SK-N-SH treated with all-trans-retinoic acid at 6 μM for 48 hours (cell line): ENCODE results near the gene RGS7BP.

Experiments used
- ATAC-seq: fragments of 200-7000 bp; cut with Tn5 transposase; 3 replicates; pipeline ENCODE4 v1.9.1; 2020; ENCODE audit warnings: mild to moderate bottlenecking, moderate library complexity
- BACH2 ChIP-seq: fragments of 250-450 bp; sonication (Bioruptor Pico); IDR thresholded peaks from 2 replicates; pipeline ENCODE4 v1.9.0; 2021; ENCODE audit warnings: mild to moderate bottlenecking, borderline replicate concordance
- CSDC2 ChIP-seq: fragments of 250-450 bp; sonication (Bioruptor Pico); IDR thresholded peaks from 2 replicates; pipeline ENCODE4 v1.5.0; 2020; ENCODE audit warnings: mild to moderate bottlenecking, moderate library complexity
- ESRRG ChIP-seq: fragments of 250-450 bp; sonication (Bioruptor Pico); IDR thresholded peaks from 2 replicates; pipeline ENCODE4 v1.6.1; 2021; ENCODE audit warnings: mild to moderate bottlenecking
- GLIS3 ChIP-seq: fragments of 250-450 bp; sonication (Bioruptor Pico); IDR thresholded peaks from 2 replicates; pipeline ENCODE4 v1.5.0; 2020; ENCODE audit warnings: mild to moderate bottlenecking, moderate library complexity
- ISL1 ChIP-seq: fragments of 250-450 bp; sonication (Bioruptor Pico); IDR thresholded peaks from 2 replicates; pipeline ENCODE4 v2.1.2; 2022; ENCODE audit warnings: mild to moderate bottlenecking, moderate library complexity
- OSR1 ChIP-seq: fragments of 250-450 bp; sonication (Bioruptor Pico); IDR thresholded peaks from 2 replicates; pipeline ENCODE4 v1.8.0; 2022; ENCODE audit warnings: moderate library complexity, mild to moderate bottlenecking, inconsistent platforms
- PPARA ChIP-seq: fragments of 250-450 bp; sonication (Bioruptor Pico); IDR thresholded peaks from 2 replicates; pipeline ENCODE4 v1.5.0; 2020; ENCODE audit warnings: mild to moderate bottlenecking, borderline replicate concordance
- RARB ChIP-seq: fragments of 250-450 bp; sonication (Bioruptor Pico); IDR thresholded peaks from 2 replicates; pipeline ENCODE4 v1.8.0; 2021; ENCODE audit warnings: mild to moderate bottlenecking, moderate library complexity
- SNAI2 ChIP-seq: fragments of 250-450 bp; sonication (Bioruptor Pico); IDR thresholded peaks from 2 replicates; pipeline ENCODE4 v1.5.0; 2020; ENCODE audit warnings: mild to moderate bottlenecking, moderate library complexity
- TCF4 ChIP-seq: fragments of 250-450 bp; sonication (Bioruptor Pico); IDR thresholded peaks from 2 replicates; pipeline ENCODE4 v1.8.0; 2021; ENCODE audit warnings: mild to moderate bottlenecking, moderate library complexity, borderline replicate concordance
- TOX ChIP-seq: fragments of 250-450 bp; sonication (Bioruptor Pico); IDR thresholded peaks from 2 replicates; pipeline ENCODE4 v1.8.0; 2021; ENCODE audit warnings: mild to moderate bottlenecking, moderate library complexity, borderline replicate concordance
- ZC3H10 ChIP-seq: fragments of 250-450 bp; sonication (Bioruptor Pico); IDR thresholded peaks from 2 replicates; pipeline ENCODE4 v1.5.1; 2021; ENCODE audit warnings: mild to moderate bottlenecking, moderate library complexity
- ZFP3 ChIP-seq: fragments of 250-450 bp; sonication (Bioruptor Pico); IDR thresholded peaks from 2 replicates; pipeline ENCODE4 v1.5.0; 2020; ENCODE audit warnings: mild to moderate bottlenecking, moderate library complexity
- ZFP30 ChIP-seq: fragments of 450-650 bp; formaldehyde crosslinking; IDR thresholded peaks from 2 replicates; pipeline ENCODE4 v1.5.0; 2022; ENCODE audit warnings: mild to moderate bottlenecking, moderate library complexity
- ZNF70 ChIP-seq: fragments of 450-650 bp; formaldehyde crosslinking; IDR thresholded peaks from 2 replicates; pipeline ENCODE4 v1.5.0; 2020; ENCODE audit warnings: mild to moderate bottlenecking, moderate library complexity
- ZNF8 ChIP-seq: fragments of 450-650 bp; formaldehyde crosslinking; IDR thresholded peaks from 2 replicates; pipeline ENCODE4 v1.5.0; 2020; ENCODE audit warnings: mild to moderate bottlenecking, moderate library complexity
- TF ChIP-seq, protein P1 (sequence below): fragments of 250-450 bp; sonication (Bioruptor Pico); IDR thresholded peaks from 2 replicates; pipeline ENCODE4 v1.8.0; 2021; ENCODE audit warnings: low read depth, mild to moderate bottlenecking, moderate library complexity, borderline replicate concordance
- TF ChIP-seq, protein P2 (sequence below): fragments of 250-450 bp; sonication (Bioruptor Pico); IDR thresholded peaks from 2 replicates; pipeline ENCODE4 v1.5.1; 2021; ENCODE audit warnings: mild to moderate bottlenecking, moderate library complexity
- TF ChIP-seq, protein P3 (sequence below): fragments of 250-450 bp; sonication (Bioruptor Pico); IDR thresholded peaks from 2 replicates; pipeline ENCODE4 v1.5.1; 2020; ENCODE audit warnings: low read depth, mild to moderate bottlenecking, moderate library complexity
- TF ChIP-seq, protein P4 (sequence below): fragments of 250-450 bp; sonication (Bioruptor Pico); IDR thresholded peaks from 2 replicates; pipeline ENCODE4 v1.8.0; 2020; ENCODE audit warnings: mild to moderate bottlenecking, moderate library complexity, borderline replicate concordance
- TF ChIP-seq, protein P5 (sequence below): fragments of 250-450 bp; sonication (Bioruptor Pico); IDR thresholded peaks from 2 replicates; pipeline ENCODE4 v1.5.0; 2020; ENCODE audit warnings: mild to moderate bottlenecking, moderate library complexity

RGS7BP gene

DNA sequence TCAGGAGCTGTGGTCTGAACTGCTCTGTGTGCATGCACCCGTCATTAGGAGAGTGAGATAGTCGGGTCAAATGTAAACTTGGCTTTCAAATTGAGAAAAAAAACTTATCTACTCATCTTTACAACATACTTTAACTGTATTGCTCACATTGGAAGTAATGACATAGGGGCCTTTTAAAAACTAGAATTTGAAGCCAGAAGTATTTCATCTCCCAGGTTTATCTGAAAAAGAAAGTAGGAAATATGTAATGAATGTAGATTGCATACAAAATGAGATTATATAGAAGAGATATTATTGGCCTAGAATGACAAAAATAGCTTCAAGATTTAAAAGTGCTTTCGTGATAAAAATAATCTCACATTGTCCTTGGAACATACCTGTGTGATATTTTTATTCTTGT lies 24.3 kb downstream of the RGS7BP start:
- no peak for ATAC-seq
- no peak for TF ChIP-seq CSDC2 (CRISPR knock-in tag)

DNA sequence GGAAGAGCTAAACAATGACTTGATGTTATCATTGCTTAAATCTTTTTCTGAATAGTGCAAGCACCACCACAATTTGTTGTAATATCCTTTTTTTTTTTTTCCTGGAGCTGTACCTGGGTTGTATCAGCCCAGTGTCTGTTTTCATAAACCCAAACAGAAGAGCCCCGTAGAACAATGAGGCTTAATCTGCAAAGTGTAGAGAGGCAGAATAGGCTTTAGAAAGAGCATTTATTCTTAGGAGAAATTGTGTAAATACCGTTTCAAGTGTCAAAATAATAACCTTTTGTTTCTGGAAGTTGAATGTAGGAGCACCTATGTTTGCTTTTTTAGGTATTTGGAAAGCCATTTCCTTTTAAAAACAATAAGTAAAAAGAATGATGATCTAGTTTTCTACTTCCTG lies 26.4 kb downstream of the RGS7BP start:
- ATAC-seq: no peak
- TF ChIP-seq ISL1 (CRISPR knock-in tag) (no peak), ESRRG (CRISPR knock-in tag) (no peak), ZNF8 (CRISPR knock-in tag) (no peak), TCF4 (CRISPR knock-in tag) (no peak), GLIS3 (no peak), OSR1 (CRISPR knock-in tag) (no peak), CSDC2 (CRISPR knock-in tag) (no peak), ZNF70 (no peak), RARB (no peak), ZFP3 (CRISPR knock-in tag) (no peak), TOX (CRISPR knock-in tag) (no peak), ZFP30 (CRISPR knock-in tag) (no peak), PPARA (CRISPR knock-in tag) (no peak)
- TF ChIP-seq, protein P1, sequence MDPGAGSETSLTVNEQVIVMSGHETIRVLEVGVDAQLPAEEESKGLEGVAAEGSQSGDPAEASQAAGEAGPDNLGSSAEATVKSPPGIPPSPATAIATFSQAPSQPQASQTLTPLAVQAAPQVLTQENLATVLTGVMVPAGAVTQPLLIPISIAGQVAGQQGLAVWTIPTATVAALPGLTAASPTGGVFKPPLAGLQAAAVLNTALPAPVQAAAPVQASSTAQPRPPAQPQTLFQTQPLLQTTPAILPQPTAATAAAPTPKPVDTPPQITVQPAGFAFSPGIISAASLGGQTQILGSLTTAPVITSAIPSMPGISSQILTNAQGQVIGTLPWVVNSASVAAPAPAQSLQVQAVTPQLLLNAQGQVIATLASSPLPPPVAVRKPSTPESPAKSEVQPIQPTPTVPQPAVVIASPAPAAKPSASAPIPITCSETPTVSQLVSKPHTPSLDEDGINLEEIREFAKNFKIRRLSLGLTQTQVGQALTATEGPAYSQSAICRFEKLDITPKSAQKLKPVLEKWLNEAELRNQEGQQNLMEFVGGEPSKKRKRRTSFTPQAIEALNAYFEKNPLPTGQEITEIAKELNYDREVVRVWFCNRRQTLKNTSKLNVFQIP (CRISPR knock-in tag): no peak
- TF ChIP-seq, protein P2, sequence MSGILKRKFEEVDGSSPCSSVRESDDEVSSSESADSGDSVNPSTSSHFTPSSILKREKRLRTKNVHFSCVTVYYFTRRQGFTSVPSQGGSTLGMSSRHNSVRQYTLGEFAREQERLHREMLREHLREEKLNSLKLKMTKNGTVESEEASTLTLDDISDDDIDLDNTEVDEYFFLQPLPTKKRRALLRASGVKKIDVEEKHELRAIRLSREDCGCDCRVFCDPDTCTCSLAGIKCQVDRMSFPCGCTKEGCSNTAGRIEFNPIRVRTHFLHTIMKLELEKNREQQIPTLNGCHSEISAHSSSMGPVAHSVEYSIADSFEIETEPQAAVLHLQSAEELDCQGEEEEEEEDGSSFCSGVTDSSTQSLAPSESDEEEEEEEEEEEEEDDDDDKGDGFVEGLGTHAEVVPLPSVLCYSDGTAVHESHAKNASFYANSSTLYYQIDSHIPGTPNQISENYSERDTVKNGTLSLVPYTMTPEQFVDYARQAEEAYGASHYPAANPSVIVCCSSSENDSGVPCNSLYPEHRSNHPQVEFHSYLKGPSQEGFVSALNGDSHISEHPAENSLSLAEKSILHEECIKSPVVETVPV (CRISPR knock-in tag): no peak
- TF ChIP-seq, all 23 proteins: peak for 0

DNA sequence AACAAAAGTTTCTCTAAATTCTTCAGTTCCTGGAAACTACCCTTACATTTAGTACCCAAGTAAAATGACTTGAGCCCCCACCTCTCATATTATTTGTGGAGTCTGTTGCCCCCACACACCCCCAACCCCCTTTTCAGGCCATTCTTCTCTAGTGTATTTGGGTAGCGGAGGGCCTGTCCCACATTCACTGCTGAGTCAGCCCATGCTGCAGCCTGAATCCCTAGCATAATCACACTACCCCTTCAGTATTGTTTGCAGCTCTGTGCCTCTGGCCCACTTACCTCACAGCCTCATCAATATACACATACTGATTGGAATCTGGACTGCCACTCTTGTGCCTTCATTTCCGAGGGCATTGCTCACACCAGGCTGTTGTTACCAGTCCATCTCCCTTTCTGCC lies 26.8 kb downstream of the RGS7BP start:
- TF ChIP-seq CSDC2 (CRISPR knock-in tag) (no peak), ZFP30 (CRISPR knock-in tag) (no peak), ZNF8 (CRISPR knock-in tag) (no peak), ZC3H10 (CRISPR knock-in tag) (no peak), BACH2 (CRISPR knock-in tag) (no peak), GLIS3 (no peak), TCF4 (CRISPR knock-in tag) (no peak), ZFP3 (CRISPR knock-in tag) (no peak), OSR1 (CRISPR knock-in tag) (no peak), PPARA (CRISPR knock-in tag) (no peak), SNAI2 (CRISPR knock-in tag) (no peak), ZNF70 (no peak), RARB (no peak)
- TF ChIP-seq, protein P3, sequence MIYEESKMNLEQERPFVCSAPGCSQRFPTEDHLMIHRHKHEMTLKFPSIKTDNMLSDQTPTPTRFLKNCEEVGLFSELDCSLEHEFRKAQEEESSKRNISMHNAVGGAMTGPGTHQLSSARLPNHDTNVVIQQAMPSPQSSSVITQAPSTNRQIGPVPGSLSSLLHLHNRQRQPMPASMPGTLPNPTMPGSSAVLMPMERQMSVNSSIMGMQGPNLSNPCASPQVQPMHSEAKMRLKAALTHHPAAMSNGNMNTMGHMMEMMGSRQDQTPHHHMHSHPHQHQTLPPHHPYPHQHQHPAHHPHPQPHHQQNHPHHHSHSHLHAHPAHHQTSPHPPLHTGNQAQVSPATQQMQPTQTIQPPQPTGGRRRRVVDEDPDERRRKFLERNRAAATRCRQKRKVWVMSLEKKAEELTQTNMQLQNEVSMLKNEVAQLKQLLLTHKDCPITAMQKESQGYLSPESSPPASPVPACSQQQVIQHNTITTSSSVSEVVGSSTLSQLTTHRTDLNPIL: no peak
- TF ChIP-seq, protein P4, sequence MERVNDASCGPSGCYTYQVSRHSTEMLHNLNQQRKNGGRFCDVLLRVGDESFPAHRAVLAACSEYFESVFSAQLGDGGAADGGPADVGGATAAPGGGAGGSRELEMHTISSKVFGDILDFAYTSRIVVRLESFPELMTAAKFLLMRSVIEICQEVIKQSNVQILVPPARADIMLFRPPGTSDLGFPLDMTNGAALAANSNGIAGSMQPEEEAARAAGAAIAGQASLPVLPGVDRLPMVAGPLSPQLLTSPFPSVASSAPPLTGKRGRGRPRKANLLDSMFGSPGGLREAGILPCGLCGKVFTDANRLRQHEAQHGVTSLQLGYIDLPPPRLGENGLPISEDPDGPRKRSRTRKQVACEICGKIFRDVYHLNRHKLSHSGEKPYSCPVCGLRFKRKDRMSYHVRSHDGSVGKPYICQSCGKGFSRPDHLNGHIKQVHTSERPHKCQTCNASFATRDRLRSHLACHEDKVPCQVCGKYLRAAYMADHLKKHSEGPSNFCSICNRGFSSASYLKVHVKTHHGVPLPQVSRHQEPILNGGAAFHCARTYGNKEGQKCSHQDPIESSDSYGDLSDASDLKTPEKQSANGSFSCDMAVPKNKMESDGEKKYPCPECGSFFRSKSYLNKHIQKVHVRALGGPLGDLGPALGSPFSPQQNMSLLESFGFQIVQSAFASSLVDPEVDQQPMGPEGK (CRISPR knock-in tag): no peak
- TF ChIP-seq, protein P5, sequence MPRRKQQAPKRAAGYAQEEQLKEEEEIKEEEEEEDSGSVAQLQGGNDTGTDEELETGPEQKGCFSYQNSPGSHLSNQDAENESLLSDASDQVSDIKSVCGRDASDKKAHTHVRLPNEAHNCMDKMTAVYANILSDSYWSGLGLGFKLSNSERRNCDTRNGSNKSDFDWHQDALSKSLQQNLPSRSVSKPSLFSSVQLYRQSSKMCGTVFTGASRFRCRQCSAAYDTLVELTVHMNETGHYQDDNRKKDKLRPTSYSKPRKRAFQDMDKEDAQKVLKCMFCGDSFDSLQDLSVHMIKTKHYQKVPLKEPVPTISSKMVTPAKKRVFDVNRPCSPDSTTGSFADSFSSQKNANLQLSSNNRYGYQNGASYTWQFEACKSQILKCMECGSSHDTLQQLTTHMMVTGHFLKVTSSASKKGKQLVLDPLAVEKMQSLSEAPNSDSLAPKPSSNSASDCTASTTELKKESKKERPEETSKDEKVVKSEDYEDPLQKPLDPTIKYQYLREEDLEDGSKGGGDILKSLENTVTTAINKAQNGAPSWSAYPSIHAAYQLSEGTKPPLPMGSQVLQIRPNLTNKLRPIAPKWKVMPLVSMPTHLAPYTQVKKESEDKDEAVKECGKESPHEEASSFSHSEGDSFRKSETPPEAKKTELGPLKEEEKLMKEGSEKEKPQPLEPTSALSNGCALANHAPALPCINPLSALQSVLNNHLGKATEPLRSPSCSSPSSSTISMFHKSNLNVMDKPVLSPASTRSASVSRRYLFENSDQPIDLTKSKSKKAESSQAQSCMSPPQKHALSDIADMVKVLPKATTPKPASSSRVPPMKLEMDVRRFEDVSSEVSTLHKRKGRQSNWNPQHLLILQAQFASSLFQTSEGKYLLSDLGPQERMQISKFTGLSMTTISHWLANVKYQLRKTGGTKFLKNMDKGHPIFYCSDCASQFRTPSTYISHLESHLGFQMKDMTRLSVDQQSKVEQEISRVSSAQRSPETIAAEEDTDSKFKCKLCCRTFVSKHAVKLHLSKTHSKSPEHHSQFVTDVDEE (CRISPR knock-in tag): no peak
- no peak for ATAC-seq
